ENCODE measurements around the gene TLCD1.
A peak's percentile ranks its signal among the peaks of the same experiment; 100 is the strongest.

Gene TLCD1

GRCh38 chr17:28711723-28712031 lies 14.4 kb downstream of the TLCD1 start, which contains the start of gene PROCA1:
TSS of gene PROCA1 (minus strand) at chr17:28711888. CDS start at chr17:28711660, 228 bp downstream.
- DNase-seq (ENCODE audit: low read depth), result no peak
- no peak for TF ChIP-seq CTCF (IDR thresholded peaks at IDR 0.05; ENCODE audit: control insufficient read depth, insufficient read depth, low read depth, low read length, missing control alignments)
- H3K4me3 ChIP-seq (ENCODE audit: control insufficient read depth, low read depth, low read length), result peak within 1 kb of the TSS; percentile 50

GRCh38 chr17:28710861-28711722 lies 14.9 kb downstream of the TLCD1 start:
- DNase-seq (ENCODE audit: low read depth), result peak; percentile 55
- H3K4me3 ChIP-seq (ENCODE audit: control insufficient read depth, low read depth, low read length), result peak overlapping the region; percentile 50
- no peak for TF ChIP-seq CTCF (IDR thresholded peaks at IDR 0.05; ENCODE audit: control insufficient read depth, insufficient read depth, low read depth, low read length, missing control alignments)

- DNase-seq (ENCODE audit: low read depth), result no peak
- TF ChIP-seq CTCF (IDR thresholded peaks at IDR 0.05; ENCODE audit: control insufficient read depth, insufficient read depth, low read depth, low read length, missing control alignments), result no peak
- no peak overlapping the region for H3K4me3 ChIP-seq (ENCODE audit: control insufficient read depth, low read depth, low read length)
Measured at GRCh38 chr17:28707339-28707720, 18.7 kb downstream of the TLCD1 start.

- DNase-seq (ENCODE audit: low read depth), result no peak
- TF ChIP-seq CTCF (IDR thresholded peaks at IDR 0.05; ENCODE audit: control insufficient read depth, insufficient read depth, low read depth, low read length, missing control alignments), result no peak
Measured at GRCh38 chr17:28706471-28707338, 19.3 kb downstream of the TLCD1 start.

GRCh38 chr17:28705728-28706334 lies 20.2 kb downstream of the TLCD1 start:
- H3K4me3 ChIP-seq (ENCODE audit: control insufficient read depth, low read depth, low read length), result no peak overlapping the region
- TF ChIP-seq CTCF (IDR thresholded peaks at IDR 0.05; ENCODE audit: control insufficient read depth, insufficient read depth, low read depth, low read length, missing control alignments), result no peak
- DNase-seq (ENCODE audit: low read depth), result no peak

More at GRCh38 chr17:28706471-28707338, 19.3 kb downstream of the TLCD1 start:
- H3K4me3 ChIP-seq (ENCODE audit: control insufficient read depth, low read depth, low read length), result no peak overlapping the region

- TF ChIP-seq CTCF (IDR thresholded peaks at IDR 0.05; ENCODE audit: control insufficient read depth, insufficient read depth, low read depth, low read length, missing control alignments), result no peak
- no peak overlapping the region for H3K4me3 ChIP-seq (ENCODE audit: control insufficient read depth, low read depth, low read length)
Measured at GRCh38 chr17:28705074-28705659, 20.9 kb downstream of the TLCD1 start.

More at GRCh38 chr17:28705074-28705659, 20.9 kb downstream of the TLCD1 start:
- DNase-seq (ENCODE audit: low read depth), result no peak

All from AG09309 (cell line).